H9 (cell line): Measurements from ENCODE around the gene CHRM4. TPM values are rescaled to one million over a fixed set of nuclear protein-coding genes. Genes with fewer than 3 reads are reported as not detected.

Experiments
- DNase-seq: peaks from one replicate; pipeline ENCODE4 v3.0.0-alpha.2; 2017
- H2AFZ ChIP-seq: one replicate; pipeline ENCODE4 v1.6.1; 2013; ENCODE audit warnings: mild to moderate bottlenecking, low read length, control low read depth, moderate library complexity
- H2AK5ac ChIP-seq: 2 replicates; pipeline ENCODE4 v1.6.1; 2013; ENCODE audit warnings: low read length, control low read depth, mixed read lengths; ENCODE audit not compliant: insufficient read length
- H2BK120ac ChIP-seq: one replicate; pipeline ENCODE4 v1.6.1; 2013; ENCODE audit warnings: low read depth, mild to moderate bottlenecking, low read length, control low read depth, inconsistent platforms; ENCODE audit not compliant: poor library complexity, severe bottlenecking
- H2BK12ac ChIP-seq: 2 replicates; pipeline ENCODE4 v1.6.1; 2013; ENCODE audit warnings: low read length, control low read depth, mixed read lengths, low read depth; ENCODE audit not compliant: insufficient read length
- H2BK15ac ChIP-seq: 2 replicates; pipeline ENCODE4 v1.6.1; 2013; ENCODE audit warnings: low read depth, low read length, control low read depth
- H2BK20ac ChIP-seq: one replicate; pipeline ENCODE4 v1.6.1; 2013; ENCODE audit warnings: low read depth, mild to moderate bottlenecking, low read length, control low read depth, inconsistent platforms; ENCODE audit not compliant: poor library complexity, severe bottlenecking
- H2BK5ac ChIP-seq: 2 replicates; pipeline ENCODE4 v1.6.1; 2013; ENCODE audit warnings: low read length, control low read depth, mixed read lengths; ENCODE audit not compliant: insufficient read length
- H3K14ac ChIP-seq: 2 replicates; pipeline ENCODE4 v1.6.1; 2013; ENCODE audit warnings: low read length, control low read depth; ENCODE audit not compliant: insufficient read depth
- H3K18ac ChIP-seq: 2 replicates; pipeline ENCODE4 v1.6.1; 2013; ENCODE audit warnings: low read depth, mild to moderate bottlenecking, mixed read lengths, low read length, control low read depth; ENCODE audit not compliant: insufficient read length
- H3K23ac ChIP-seq: 2 replicates; pipeline ENCODE4 v1.6.1; 2013; ENCODE audit warnings: low read length, control low read depth, mixed read lengths, low read depth; ENCODE audit not compliant: insufficient read length
- H3K23me2 ChIP-seq: 2 replicates; pipeline ENCODE4 v1.6.1; 2013; ENCODE audit warnings: low read depth, mild to moderate bottlenecking, mixed read lengths, low read length, control low read depth; ENCODE audit not compliant: insufficient read length, poor library complexity, severe bottlenecking
- H3K27ac ChIP-seq: 2 replicates; pipeline ENCODE4 v1.5.1; 2013; ENCODE audit warnings: low read length, control low read depth, mixed read lengths, low read depth; ENCODE audit not compliant: insufficient read length
- H3K27me3 ChIP-seq: 2 replicates; pipeline ENCODE4 v1.6.1; 2013; ENCODE audit warnings: low read length, control low read depth, inconsistent platforms; ENCODE audit not compliant: insufficient read depth
- H3K4ac ChIP-seq: 2 replicates; pipeline ENCODE4 v1.6.1; 2013; ENCODE audit warnings: low read depth, mild to moderate bottlenecking, control low read depth, inconsistent platforms, low read length, moderate library complexity
- H3K4me1 ChIP-seq: 2 replicates; pipeline ENCODE4 v1.6.1; 2013; ENCODE audit warnings: low read length, control low read depth, inconsistent platforms; ENCODE audit not compliant: insufficient read depth
- H3K4me2 ChIP-seq: 2 replicates; pipeline ENCODE4 v1.6.1; 2013; ENCODE audit warnings: low read length, control low read depth, mixed read lengths; ENCODE audit not compliant: insufficient read length, insufficient read depth
- H3K56ac ChIP-seq: 2 replicates; pipeline ENCODE4 v1.6.1; 2013; ENCODE audit warnings: low read depth, mild to moderate bottlenecking, mixed read lengths, low read length, control low read depth; ENCODE audit not compliant: insufficient read length
- H3K79me1 ChIP-seq: 2 replicates; pipeline ENCODE4 v1.6.1; 2013; ENCODE audit warnings: low read depth, mild to moderate bottlenecking, moderate library complexity, low read length, control low read depth, inconsistent platforms; ENCODE audit not compliant: insufficient read depth, poor library complexity, severe bottlenecking
- H3K79me2 ChIP-seq: 2 replicates; pipeline ENCODE4 v1.6.1; 2013; ENCODE audit warnings: low read length, control low read depth, inconsistent platforms; ENCODE audit not compliant: insufficient read depth
- H3K9ac ChIP-seq: 2 replicates; pipeline ENCODE4 v1.6.1; 2013; ENCODE audit warnings: low read length, control low read depth, mixed read lengths; ENCODE audit not compliant: insufficient read length; ENCODE audit errors: extremely low read depth
- H3K9me3 ChIP-seq: one replicate; pipeline ENCODE4 v1.6.1; 2013; ENCODE audit warnings: low read depth, low read length, inconsistent platforms; ENCODE audit not compliant: control insufficient read depth
- H3T11ph ChIP-seq: one replicate; pipeline ENCODE4 v1.6.1; 2013; ENCODE audit warnings: mild to moderate bottlenecking, low read length, control low read depth, inconsistent platforms
- H4K20me1 ChIP-seq: one replicate; pipeline ENCODE4 v1.6.1; 2013; ENCODE audit not compliant: control insufficient read depth, insufficient read length, insufficient read depth
- H4K5ac ChIP-seq: 2 replicates; pipeline ENCODE4 v1.6.1; 2013; ENCODE audit warnings: low read depth, mild to moderate bottlenecking, mixed read lengths, low read length, control low read depth; ENCODE audit not compliant: insufficient read length
- H4K8ac ChIP-seq: replicated peaks from 2 replicates; pipeline ENCODE4 v1.6.1; 2013; ENCODE audit warnings: low read length, control low read depth, mixed read lengths, low read depth; ENCODE audit not compliant: insufficient read length
- H4K91ac ChIP-seq: 2 replicates; pipeline ENCODE4 v1.6.1; 2013; ENCODE audit warnings: low read depth, mild to moderate bottlenecking, moderate library complexity, mixed read lengths, low read length, control low read depth; ENCODE audit not compliant: insufficient read length
- H3K27ac Mint-ChIP-seq, 3 experiments: 2 replicates in 2 of 3; 3 replicates in 1 of 3; pipeline ENCODE4 v1.8.0; 2020 to 2021; ENCODE audit warnings: mixed read lengths in 3 of 3, mild to moderate bottlenecking in 1 of 3, moderate library complexity in 1 of 3
- H3K27me3 Mint-ChIP-seq: 2 replicates; pipeline ENCODE4 v1.8.0; 2021; ENCODE audit warnings: low read depth, mild to moderate bottlenecking, moderate library complexity, mixed read lengths
- H3K36me3 Mint-ChIP-seq, 3 experiments: 2 replicates in 2 of 3; 3 replicates in 1 of 3; pipeline ENCODE4 v1.8.0; 2020 to 2021; ENCODE audit warnings: low read depth in 3 of 3, mixed read lengths in 3 of 3; ENCODE audit not compliant: insufficient read depth in 1 of 3
- H3K4me1 Mint-ChIP-seq, 2 experiments: 2 replicates each; pipeline ENCODE4 v1.8.0; 2020; ENCODE audit warnings: mixed read lengths in 2 of 2
- H3K4me3 Mint-ChIP-seq, 2 experiments: 2 replicates in 1 of 2; 3 replicates in 1 of 2; pipeline ENCODE4 v1.8.0; 2020 to 2021; ENCODE audit warnings: mild to moderate bottlenecking in 2 of 2, mixed read lengths in 2 of 2, moderate library complexity in 1 of 2
- H3K9me3 Mint-ChIP-seq, 2 experiments: 2 replicates in 1 of 2; 3 replicates in 1 of 2; pipeline ENCODE4 v1.8.0; 2020; ENCODE audit warnings: mild to moderate bottlenecking in 2 of 2, mixed read lengths in 2 of 2, moderate library complexity in 1 of 2
- CTCF ChIP-seq: fragments of 200-600 bp; sonication (generic); conservative IDR thresholded peaks from 3 replicates; pipeline ENCODE4 v1.8.0; 2021; ENCODE audit warnings: antibody characterized with exemption, mild to moderate bottlenecking
- WGBS: extraction: QIAGEN DNeasy Blood & Tissue Kit; methylation state at CpG from one replicate; pipeline ENCODE4 v1.1.7; 2013; ENCODE audit warnings: missing lambda C conversion rate, low lambda C conversion rate, mixed read lengths; ENCODE audit not compliant: insufficient read length; ENCODE audit errors: extremely low coverage; 5-methylcytosine and 5-hydroxymethylcytosine counted together
- total RNA-seq: library from RNA; stranded (reverse); gene quantifications from 2 replicates; pipeline ENCODE4 v1.2.1, GENCODE V29; 2021

Gene CHRM4
- total RNA-seq, 1 experiment from 2014 or later = 1.0 TPM

GRCh38 chr11:46375392-46376101, 16.0 kb downstream of the CHRM4 start:
- no peak overlapping the region for H3K56ac ChIP-seq
- H3K9ac ChIP-seq = no peak overlapping the region
- H3K79me1 ChIP-seq = no peaks in the 10 kb centered on the region
- H3K4me2 ChIP-seq = no peak overlapping the region
- H2BK15ac ChIP-seq = no peak overlapping the region
- no peak overlapping the region for H3K27ac ChIP-seq
- no peak overlapping the region for H2BK20ac ChIP-seq
- TF ChIP-seq CTCF = no peak
- H2AK5ac ChIP-seq = no peak overlapping the region
- no peaks in the 10 kb centered on the region for H3K27me3 ChIP-seq
- DNase-seq = no peak
- H2BK120ac ChIP-seq = no peak overlapping the region
- peaks cover 13 to 48% (median 47%) of the 10 kb centered on the region in 3 experiments; a peak in 6 of 7 replicates for H3K36me3 Mint-ChIP-seq
- no peak overlapping the region for H3K4me3 Mint-ChIP-seq
- peaks cover 6 to 8% of the 10 kb centered on the region in 2 experiments for H3K4me1 Mint-ChIP-seq
- H3K23me2 ChIP-seq = no peaks in the 10 kb centered on the region
- H3K27me3 Mint-ChIP-seq = no peaks in the 10 kb centered on the region
- no peak overlapping the region for H3K18ac ChIP-seq
- no peak overlapping the region for H4K91ac ChIP-seq
- H3K27ac Mint-ChIP-seq = no peak overlapping the region
- no peak overlapping the region for H3K23ac ChIP-seq
- no peak overlapping the region for H3K14ac ChIP-seq
- H3K9me3 Mint-ChIP-seq = no peaks in the 10 kb centered on the region; a peak in 1 of 5 replicates
- H3K79me2 ChIP-seq = no peaks in the 10 kb centered on the region
- no peak overlapping the region for H2AFZ ChIP-seq
- WGBS = no CpG with 5 or more reads among the region's 38 CpGs
- no peak overlapping the region for H2BK12ac ChIP-seq
- no peaks in the 10 kb centered on the region for H3K9me3 ChIP-seq
- no peak overlapping the region for H4K5ac ChIP-seq
- H4K8ac ChIP-seq = no peak overlapping the region
- H3T11ph ChIP-seq = no peak overlapping the region
- H4K20me1 ChIP-seq = no peaks in the 10 kb centered on the region
- H3K4ac ChIP-seq = no peak overlapping the region
- H3K4me1 ChIP-seq = no peaks in the 10 kb centered on the region
- no peak overlapping the region for H2BK5ac ChIP-seq
